CD4-positive, alpha-beta T cell treated with Interleukin-6 at 100 ng/mL for 8 hours (primary cell): ENCODE data around the gene NCBP1.

Source experiments
- DNase-seq: peaks from one replicate; pipeline ENCODE4 v3.0.0-alpha.2; 2020; ENCODE audit warnings: mixed read lengths, low spot score

Gene NCBP1

GRCh38 chr9:97717866-97718265 lies 84.2 kb downstream of the NCBP1 start:
- no peak for DNase-seq

- DNase-seq: no peak
Observed at GRCh38 chr9:97721396-97721795, 87.8 kb downstream of the NCBP1 start.

- DNase-seq: no peak
Observed at GRCh38 chr9:97722331-97722730, 88.7 kb downstream of the NCBP1 start.
